ENCODE measurements around the gene GPR180. TPM values are rescaled to one million over a fixed set of nuclear protein-coding genes. Genes with fewer than 3 reads are reported as not detected.

Gene GPR180
- polyA plus RNA-seq (ENCODE audit: insufficient read length in 10 of 10), result 1 to 10 TPM; 5.0 to 8.3 (median 7.5) TPM
- long read RNA-seq, donor 1, full-length matches to known transcripts, result 1 of 10 reads
- long read RNA-seq, donor 1, partial matches to known transcripts, result 9 of 10 reads
- long read RNA-seq, donor 1, other reads (novel, unspliced or antisense), result 0 of 10 reads
- long read RNA-seq, donor 2, full-length matches to known transcripts, result 2 of 2 reads
- long read RNA-seq, donor 2, partial matches to known transcripts, result 0 of 2 reads
- long read RNA-seq, donor 2, other reads (novel, unspliced or antisense), result 0 of 2 reads
- long read RNA-seq, donor 3, result 0 reads
- long read RNA-seq, donor 4, full-length matches to known transcripts, result 3 of 3 reads
- long read RNA-seq, donor 4, partial matches to known transcripts, result 0 of 3 reads
- long read RNA-seq, donor 4, other reads (novel, unspliced or antisense), result 0 of 3 reads
- long read RNA-seq, donor 5, full-length matches to known transcripts, result 1 of 1 reads
- long read RNA-seq, donor 5, partial matches to known transcripts, result 0 of 1 reads
- long read RNA-seq, donor 5, other reads (novel, unspliced or antisense), result 0 of 1 reads
- long read RNA-seq, donor 6, full-length matches to known transcripts, result 1 of 1 reads
- long read RNA-seq, donor 6, partial matches to known transcripts, result 0 of 1 reads
- long read RNA-seq, donor 6, other reads (novel, unspliced or antisense), result 0 of 1 reads
- long read RNA-seq, donor 7, full-length matches to known transcripts, result 3 of 3 reads
- long read RNA-seq, donor 7, partial matches to known transcripts, result 0 of 3 reads
- long read RNA-seq, donor 7, other reads (novel, unspliced or antisense), result 0 of 3 reads
- long read RNA-seq, donor 8, full-length matches to known transcripts, result 1 of 1 reads
- long read RNA-seq, donor 8, partial matches to known transcripts, result 0 of 1 reads
- long read RNA-seq, donor 8, other reads (novel, unspliced or antisense), result 0 of 1 reads
- long read RNA-seq, donor 9, result 0 reads

DNA sequence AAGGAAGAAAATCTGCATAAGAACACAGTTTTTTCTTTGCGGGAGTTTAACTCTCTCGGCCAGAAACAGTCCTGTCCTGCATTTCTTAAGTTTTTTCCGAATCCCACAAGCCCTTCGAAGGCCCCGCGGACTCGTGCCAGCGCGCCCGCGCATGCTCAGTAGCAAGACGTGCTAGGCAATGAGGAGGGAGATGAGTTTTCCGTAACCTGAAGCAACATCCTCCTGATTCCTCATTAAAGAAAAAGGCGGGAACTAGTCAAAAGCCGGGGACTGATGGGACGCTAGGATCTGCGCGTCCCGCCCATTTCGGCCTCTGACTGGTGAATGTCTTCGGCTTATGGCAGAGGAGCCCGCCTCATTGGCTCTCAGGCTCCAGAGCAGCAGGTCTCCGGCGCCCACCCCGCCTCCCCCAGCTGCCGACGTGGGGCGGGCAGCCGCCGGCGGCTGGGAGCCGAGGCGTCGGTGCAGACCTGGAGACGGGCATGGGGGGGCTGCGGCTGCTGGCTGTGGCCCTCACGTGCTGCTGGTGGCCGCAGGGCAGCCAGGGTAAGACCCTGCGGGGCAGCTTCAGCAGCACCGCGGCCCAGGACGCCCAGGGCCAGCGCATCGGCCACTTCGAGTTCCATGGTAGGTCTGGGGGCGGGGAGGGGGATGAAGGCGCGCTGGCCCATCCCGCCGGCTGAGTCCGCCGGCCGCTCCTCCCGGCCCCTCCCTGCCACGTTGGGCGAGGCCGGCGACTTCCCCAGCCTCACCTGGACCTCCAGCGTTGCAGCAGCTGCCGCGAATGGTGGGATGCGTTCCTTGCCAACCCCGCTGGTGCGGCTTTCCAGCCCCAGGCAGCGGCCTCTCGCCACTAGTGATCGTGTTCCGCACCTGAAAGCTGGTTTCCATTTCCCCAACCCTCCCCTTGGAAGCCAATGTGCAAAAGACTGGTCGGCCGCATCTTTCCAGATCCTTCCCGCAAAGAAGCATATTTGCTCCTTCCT is at the start of gene GPR180:
Gene GPR180 (plus strand): TSS at position 412 of the 986 bp plus-strand sequence. CDS start 71 bp downstream, at position 483.
- DNase-seq, result peak; percentile 98 to 100 (median 99)

DNA sequence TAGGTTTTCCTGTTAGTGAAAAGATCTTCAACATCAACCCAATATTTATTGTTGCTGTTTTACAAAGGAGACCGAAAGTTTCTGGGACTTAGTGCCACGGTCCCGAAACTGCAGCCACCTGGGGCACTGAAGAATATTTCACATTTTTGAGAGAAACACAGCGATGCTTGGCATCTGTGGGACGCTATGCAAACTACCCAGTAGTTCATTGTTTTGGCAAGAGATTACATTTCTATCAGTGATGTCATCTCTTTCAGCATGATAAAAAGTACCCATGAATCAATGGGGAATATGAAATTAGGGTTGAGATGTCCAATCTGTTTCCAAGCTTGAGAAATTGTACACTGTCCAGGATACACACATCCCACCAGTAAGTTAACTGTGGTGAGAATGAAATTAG is 49.6 kb upstream of the GPR180 start:
- no peak for DNase-seq

DNA sequence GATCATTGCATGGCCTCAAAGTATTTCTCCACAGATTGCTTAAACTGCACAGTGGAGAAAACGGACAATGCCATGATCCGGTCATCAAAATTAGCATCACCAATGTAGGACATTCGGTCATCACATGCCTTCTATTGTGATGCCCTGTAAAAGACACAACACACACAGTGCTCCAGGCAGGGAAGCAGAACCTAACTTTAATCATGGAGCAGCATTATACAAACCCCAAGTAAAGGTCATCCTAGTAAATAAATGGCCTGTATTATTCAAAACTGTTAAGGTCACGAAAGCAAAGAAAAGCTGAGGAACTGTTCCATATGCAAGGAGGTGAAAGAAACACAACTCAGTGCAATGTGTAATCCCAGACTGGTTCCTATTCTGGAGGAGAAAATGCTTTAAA is 47.9 kb upstream of the GPR180 start:
- DNase-seq, result no peak

DNA sequence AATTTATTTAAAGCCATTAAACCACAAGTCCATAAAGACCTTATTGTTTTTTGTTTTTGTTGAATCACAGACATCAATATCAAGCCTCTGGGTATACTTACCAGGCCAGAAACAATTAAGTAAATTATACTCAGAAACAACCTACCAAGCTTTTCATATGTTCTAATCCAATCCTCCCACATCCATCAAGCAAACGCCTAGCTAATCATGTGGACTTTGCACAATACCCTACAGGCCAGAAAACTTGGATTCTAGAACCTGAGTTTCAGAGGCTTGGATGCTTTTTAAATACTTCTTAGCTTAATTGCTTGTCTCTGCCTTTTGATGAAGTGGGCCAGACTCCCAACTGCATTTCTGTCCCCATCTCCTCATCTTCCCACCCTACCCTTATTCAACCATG is 45.6 kb upstream of the GPR180 start:
- DNase-seq, result peak in 1 of 3 donors; percentile 26

DNA sequence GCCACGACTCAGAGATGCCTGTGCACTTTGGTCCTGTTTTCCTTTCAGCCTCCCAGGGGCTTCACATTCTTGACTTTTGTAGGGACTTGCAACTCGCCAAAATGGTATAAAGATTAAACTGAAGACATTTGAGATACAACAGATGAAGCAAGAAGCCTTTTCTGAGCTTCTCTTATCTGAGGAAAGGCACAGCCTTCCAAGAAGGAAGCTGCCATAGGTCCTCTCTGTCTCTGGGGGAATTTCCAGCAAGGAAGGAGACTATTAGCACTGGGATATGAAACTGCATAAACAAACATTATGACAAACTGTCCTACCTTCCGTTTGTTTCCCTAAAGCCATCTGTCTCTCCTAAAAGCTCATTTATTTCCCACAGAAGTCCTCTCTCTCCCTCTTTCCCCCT is 45.0 kb upstream of the GPR180 start:
- DNase-seq, result peak in 1 of 3 donors; percentile 17

DNA sequence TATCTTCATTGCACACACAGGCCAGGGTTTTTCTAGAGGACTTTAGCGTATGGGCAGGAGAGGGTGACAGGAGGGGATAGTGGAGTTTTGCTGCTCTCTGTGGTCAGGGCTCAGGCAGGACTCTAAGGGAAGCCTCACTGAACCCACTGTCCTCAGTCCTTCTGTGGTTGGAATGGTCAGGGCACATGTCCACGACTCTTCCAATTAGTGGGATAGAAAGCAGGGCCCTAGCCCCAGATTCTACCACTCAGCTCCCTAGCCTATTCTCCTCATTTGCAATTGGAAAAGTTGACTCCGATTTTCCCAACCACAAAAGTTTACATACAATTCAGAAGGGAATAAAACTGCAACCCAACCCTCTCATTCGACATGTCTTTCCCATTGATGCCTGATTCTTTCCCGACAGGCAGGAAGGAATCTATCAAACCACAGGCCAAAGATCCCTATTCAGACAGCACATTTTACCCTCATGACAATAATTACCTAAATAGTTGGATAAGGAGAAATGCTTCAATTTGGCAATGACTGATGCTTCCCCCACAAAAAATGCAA is 43.9 kb upstream of the GPR180 start:
- peak in 1 of 3 donors; percentile 42 for DNase-seq

DNA sequence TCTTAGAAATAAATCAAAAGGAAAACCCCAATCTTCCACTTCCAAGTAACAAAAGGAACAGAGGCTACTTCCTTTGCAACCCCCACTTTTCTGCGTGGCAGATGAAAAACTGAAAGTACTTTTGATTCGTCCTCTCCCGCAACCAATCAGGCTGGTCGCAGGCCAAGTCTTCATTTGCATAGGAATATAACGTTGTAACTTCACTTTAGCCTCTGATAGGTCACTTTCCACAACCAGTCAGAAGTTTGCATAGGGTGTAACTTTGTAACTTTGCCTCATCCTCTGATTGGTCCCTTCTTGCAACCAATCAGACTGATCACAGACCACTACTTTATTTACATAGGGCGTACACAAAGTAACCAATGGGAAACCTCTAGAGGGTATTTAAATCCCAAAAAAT is 42.9 kb upstream of the GPR180 start:
- DNase-seq, result no peak

DNA sequence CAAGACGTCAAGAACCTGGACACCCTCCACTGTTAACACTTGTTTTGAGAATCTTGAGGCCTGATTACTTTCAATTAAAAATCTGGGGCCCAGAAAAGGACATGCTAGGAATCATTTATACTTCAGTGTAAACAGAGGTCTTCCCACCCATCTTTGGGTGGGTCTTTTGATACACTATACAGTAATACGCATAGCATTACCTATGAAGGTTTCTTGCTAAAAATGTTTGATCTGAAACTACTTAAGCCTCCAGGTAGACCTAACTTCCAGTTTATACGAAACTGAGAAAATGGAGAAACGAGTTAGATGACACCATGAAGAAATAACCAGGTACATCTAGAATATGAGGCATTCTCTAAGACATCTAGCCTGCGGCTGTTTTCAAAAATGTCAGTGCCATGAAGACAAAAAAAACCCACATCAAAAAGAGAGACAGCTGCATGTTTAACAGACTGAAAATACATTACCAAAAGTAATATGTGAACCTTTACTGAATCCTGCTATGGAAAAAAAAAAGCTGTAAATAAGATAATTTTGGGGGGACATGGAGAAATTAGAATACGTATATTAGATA is 42.3 kb upstream of the GPR180 start:
- DNase-seq, result no peak

DNA sequence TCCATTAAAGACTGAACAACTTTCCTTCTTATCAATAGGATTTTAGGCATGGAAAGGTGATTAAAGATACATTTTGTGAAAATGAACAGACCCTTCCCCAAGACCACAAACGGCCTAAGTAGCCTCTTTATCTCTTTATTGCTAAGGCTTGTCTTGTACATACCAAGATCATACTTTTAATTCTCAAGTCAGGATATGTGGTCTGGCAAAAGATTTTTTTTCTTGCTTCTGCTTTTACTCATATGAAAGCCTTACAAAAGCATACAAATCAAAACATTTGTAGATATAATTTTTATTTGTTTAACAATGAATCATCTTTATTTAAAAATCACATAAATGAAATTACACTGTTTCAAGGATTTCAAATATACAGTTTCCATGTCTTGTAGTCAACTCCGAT is 41.5 kb upstream of the GPR180 start:
- no peak for DNase-seq

DNA sequence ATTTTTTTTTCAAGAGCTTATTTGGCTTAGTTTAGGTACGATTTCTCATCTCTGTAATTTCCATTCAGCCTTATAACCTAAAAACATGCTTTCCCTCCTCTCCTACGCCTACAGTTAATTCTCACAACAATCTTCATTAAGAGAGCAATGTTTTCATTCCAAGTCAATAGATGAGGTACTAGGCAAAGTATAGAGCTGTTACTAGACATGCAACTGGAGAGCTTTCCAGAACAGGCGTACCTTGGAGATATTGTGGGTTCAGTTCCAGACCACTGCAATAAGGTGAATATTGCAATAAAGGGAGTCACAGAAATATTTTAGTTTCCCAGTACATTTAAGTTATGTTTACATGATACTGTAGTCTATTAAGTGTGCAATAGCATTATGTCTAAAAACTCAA is 40.5 kb upstream of the GPR180 start:
- DNase-seq, result no peak

DNA sequence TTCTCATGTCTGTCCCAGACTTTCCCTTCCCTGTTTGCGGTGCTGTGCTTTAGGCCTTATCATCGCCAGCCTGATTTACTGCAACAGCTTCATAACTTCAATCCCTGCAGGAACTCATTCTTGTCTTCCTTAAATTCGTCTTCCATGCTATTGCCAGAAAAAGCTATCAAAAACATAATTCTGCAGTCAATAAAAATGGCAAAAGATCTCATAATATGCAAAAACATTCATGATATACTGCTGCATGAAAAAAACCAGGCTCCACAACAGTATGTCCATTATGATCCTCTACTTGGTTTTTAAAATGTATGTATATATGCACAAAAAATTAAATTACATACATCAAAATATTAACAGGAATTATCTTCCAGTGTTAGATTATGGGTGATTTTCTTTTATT is 34.1 kb upstream of the GPR180 start:
- peak in 1 of 3 donors; percentile 21 for DNase-seq

DNA sequence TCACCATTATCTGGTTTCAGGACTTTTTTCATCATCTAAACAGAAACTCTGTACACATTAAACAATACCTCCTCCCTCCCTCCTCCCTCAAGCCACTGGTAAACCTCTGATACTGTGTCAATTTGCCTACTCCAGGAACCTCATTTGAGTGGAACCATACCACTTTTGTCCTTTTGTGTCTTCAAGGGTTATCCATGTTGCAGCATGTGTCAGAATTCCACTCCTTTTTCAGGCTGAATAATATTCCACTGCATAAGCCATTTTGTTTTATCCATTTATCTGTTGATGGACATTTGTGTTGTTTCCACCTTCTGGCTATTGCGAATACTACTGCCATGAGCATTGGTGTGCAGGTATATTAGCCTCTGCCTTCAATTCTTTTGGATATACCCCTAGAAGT is 33.2 kb upstream of the GPR180 start:
- no peak for DNase-seq

DNA sequence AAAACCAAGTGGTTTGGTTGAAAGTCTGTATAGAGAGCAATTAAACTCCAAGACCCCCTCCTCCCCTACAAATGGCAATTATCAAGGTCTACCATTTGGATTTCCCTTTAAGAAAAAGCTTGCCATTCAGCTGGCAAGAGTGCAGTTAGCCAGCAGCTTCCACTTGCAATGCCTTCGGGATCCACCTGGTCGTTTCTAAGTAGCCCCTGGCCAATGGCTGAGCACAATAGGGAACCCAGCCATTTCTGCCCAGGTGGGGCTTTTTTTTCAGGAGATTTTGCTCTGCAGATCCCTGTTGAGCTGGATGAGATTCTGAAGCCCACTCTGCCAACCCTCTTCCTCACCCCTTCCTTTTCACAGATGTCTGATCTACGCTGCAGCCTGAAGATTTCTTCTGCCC is 32.0 kb upstream of the GPR180 start:
- no peak for DNase-seq

DNA sequence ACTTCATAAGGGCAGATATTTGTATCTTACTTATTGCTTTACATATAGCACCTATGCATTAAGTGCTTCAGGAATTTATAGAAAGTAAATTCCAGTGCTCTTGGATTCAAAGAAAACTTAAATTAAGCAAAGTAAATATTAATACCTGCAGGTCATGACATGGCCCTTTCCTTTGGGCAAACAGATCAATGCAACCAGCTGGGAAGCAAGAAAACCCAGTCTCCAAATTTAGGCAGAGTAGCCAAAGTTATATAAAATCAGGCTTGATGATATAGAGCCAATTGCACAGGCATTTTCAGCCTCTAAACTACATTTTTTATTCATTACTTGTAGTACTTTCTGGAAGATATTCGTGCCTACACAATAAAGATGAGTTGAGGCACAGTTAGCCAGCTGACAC is 22.6 kb upstream of the GPR180 start:
- DNase-seq, result no peak

DNA sequence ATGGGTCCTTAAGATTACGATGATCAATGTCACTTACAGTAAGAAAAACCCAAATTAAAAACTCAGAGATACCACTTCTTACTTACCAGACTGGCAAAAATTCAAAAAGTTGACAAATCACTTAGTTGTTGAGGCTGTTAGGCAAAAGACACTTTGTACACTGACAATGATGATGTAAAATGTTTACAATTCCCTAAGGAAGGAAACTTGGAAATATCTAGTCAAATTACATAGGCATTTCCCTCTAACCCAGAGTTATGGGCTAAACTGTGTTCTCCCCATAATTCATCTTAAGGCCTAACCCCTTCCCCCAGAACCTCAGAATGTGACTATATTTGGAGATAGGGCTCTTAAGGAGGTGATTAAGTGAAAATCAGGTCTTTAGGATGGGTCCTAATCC is 17.7 kb upstream of the GPR180 start:
- no peak for DNase-seq

DNA sequence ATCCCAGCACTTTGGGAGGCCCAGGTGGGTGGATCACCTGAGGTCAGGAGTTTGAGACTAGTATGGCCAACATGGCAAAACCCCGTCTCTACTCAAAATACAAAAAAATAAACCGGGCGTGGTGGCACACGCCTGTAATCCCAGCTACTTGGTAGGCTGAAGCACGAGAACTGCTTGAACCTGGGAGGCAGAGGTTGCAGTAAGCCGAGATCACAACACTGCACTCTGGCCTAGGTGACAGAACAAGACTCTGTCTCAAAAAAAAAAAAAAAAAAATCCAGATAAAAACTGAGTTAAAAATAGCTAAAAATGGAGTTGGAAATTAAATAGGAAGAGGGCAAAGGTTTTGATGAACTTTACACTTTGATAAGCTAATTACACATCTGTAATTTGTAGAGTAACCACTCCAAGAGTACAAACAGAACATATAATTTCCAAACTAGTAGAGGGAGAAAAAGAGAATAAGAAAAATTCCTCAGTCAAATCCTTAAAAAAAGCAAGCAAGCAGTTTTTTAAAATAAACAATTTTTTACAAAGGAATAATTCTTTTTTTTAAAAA is 16.0 kb upstream of the GPR180 start:
- no peak for DNase-seq

DNA sequence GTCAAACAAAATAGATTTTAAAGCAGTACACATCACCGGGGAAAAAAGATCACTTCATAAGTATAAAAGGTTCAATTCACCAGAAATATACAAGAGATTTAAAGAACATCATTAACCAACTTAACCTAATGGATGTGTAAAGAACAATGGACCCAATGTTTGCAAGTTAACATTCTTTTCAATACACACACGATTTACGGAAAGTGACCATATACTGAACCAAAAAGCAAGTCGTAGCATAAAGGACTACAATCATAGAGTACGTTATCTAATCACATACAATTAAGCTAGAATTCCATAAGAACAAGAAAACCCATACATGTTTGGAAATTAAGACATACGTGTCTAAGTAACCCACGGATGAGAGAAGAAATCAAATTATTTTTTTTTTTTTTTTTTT is 15.3 kb upstream of the GPR180 start:
- no peak for DNase-seq

DNA sequence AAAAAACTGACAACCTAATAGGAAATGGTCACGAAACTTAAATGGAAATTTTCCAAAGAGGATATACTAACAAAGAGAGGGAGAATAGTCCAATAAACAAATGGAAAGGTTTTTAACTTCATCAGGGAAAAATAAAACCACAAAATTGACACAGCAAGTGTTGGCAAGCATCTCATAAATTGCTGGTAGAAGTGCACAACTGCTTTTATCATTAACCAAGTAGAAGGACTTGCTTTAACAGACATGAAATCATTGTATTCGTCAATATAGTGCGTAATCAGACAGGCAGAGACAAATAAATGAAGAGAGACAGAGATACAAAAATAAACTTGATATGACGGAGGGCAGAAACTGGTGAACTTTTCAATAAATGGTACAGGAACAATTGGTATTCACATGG is 13.1 kb upstream of the GPR180 start:
- DNase-seq, result peak in 1 of 3 donors; percentile 21

DNA sequence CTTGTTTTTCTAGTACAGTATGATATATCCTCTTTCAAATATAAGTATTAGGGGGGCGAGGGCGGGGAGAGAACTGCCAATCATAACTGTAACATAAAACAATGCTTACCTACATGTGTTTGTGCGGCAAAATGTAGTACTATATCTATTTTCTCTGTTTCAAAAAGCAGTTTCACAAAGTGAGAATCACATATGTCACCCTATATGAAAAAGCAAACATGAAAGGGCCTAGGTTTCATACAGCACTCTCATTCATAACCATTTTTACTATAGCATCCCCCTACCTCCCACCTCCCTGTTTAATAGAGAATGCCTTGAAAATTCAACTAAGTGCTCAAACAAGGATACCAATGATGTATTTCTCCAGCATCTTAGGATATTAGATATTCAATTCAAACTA is 10.9 kb upstream of the GPR180 start:
- no peak for DNase-seq
